HG02852 (cell line): ENCODE measurements around the gene MEI1.
"Not testable (repeated sequence)": the region's sequence is repeated elsewhere in the genome, so short reads cannot be mapped to it uniquely, and the experiment has no call there.

Experiments
- ATAC-seq: cut with Tn5 transposase; IDR thresholded peaks from one replicate; pipeline ENCODE4 v1.9.1; 2021; ENCODE audit warnings: mild to moderate bottlenecking, moderate library complexity; ENCODE audit not compliant: unreplicated experiment

The MEI1 gene

DNA sequence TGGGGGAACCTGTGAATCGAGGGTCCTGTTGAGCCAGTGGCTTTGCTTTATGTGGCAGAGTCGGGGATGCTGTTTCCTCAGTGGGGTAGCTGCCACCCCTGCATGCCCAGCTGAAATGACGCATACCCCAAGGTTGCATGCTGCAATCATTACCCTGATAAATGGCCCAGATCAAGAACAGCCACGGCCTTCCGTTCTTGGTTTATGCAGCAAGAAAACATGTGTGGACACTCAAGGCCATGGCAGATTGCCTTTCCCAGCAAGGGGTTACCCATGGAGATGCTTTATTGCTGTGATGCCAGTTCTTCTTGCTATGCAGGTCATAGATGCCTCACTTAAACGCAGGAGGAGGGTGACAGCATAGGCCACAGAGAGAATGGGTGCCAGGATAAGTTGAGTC is 119.3 kb downstream of the MEI1 start:
- ATAC-seq = no peak

DNA sequence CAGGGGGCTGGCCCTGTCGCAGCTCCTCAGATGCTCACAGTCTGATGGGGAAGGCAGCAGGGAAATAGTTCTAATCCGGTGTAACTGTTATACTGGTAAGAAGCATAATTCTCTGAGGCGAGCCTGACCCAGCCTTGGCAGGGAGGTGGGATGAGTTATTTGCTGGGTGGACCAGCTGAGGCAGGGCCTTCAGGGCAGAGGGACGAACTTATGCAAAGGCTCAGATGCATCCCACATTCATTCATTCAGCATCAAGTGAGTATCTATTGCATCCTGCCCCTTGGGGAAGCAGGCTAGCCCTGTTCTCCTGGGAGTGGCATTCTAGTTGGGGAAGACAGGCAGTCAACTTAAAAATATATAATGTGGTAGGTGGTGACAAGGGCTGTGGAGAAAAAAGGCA is 120.0 kb downstream of the MEI1 start:
- ATAC-seq = no peak

DNA sequence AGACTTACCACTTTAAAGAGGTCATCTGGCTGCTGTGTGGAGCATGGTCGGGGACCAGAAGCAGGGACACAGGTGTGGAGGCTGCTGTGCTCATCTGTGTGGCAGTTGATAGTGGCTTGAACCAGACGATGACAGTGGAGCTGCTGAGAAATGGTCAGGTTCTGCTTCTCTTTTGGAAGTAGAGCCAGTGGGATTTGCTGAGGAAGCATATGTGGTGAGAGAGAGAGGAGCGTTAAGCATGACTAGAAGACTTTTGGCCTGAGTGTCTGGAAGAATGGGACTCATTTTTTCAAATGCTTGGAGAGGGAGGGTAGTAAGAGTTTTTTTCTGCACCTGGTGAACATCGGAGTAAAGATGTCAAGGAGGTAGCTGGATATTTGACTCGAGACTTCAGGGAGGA is 121.1 kb downstream of the MEI1 start:
- ATAC-seq = no peak

DNA sequence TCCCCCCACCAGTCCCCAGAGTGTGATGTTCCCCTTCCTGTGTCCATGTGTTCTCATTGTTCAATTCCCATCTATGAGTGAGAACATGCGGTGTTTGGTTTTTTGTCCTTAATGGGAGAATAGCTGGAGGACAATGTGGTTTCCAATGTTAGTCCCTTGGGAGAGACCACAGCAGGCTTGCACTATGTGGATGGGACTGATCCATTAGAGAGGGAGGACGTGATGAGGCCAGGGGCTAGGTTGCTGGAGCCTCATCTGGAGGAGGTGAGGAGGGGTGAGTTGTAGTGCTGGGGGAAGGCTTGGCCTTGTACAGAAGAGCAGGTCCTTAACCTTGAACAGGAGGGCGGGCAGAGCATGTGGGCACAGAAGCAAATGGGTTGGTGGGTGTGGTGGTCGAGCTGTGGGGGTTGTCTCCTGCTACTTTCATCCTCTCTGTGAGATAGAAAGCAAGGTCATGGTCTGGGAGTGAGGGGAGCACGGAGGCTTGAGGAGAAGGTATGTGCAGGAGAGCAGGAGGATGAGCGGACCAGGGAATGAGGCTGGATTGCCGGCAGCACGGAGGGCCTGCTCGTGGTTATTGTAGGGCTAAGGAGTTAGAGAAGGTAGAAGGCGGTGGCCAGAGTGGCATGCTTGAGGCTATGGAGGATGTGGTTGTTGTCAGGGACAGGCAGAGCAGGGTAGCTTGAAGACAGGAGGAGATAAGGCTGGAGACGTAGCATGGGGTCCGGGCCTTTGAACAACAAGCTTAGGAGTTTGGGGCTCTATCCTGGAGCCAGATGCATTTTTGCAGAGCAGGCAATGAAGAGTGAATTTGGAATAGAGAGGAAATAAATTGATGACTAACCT is 122.4 kb downstream of the MEI1 start:
- no peak for ATAC-seq

DNA sequence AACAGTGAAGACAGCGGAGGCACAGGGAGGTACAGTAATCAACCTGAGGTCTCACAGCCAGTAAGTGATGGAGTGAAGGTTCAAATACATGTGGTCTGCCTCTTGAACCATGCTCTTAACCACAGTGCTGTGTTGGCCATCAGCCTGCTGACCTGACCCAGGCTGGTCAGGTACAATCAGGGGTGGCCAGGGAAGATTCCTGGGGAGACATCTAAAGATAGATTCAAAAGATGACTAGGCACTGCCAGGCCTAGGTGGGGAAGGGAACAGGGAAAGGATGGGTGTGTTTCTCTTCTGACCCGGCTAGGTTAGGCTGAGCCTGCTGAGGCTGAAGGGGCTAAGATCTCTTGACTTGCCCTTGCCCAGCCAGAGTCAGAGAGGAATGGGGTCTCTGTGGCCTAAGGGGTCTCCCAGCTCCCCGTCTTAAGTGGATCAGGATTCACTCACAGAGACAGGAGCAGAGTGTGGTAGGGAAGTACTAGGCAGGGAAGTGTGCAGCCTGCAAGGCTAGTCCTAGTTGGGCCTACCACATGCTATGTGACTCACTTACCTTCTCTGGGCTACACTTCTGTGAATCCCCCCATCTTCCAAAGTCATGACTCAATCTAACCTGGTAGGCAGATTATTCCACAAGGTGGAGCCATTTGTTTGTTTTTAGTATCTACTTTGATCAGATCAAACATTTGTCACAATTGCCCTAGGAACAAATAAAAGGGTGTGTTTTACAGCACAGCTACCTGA is 123.2 kb downstream of the MEI1 start:
- ATAC-seq = no peak

DNA sequence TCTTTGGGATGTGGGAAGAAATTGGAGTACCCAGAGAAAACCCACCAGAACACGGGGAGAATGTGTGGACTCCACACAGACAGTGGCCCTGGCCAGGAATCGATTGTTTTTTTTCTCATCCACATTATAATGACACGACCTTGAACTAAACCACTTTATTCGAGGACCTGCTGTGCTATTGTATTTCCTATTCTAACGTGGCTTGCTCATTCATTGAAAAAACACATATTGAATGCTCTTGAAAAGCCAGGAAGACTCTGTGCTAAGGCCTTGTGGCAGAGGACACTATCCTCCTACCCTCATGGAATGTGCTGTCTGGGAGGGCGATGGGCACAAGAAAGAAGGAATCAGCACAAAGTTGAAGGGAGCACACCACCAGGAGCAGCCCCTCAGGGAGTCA is 124.5 kb downstream of the MEI1 start:
- ATAC-seq = no peak

DNA sequence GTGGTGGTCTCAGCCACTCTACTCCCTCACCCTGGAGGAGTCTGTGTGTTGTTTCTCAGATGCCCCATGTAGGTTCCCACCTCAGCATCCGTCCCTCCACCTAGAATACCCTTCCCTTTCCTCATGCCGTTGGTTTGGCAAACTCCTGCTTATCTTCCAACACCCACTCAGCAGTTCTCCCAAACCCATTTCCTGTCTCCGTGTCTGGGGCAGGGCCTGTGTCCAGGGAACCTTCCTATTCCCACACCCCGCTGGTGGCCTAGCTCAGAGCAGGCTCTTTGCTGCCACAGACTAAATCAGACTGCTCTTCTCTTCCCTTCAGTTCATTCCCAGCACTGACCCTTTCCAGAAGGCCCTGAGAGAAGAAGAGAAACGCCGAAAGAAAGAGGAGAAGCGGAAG is 126.1 kb downstream of the MEI1 start:
- ATAC-seq = no peak

DNA sequence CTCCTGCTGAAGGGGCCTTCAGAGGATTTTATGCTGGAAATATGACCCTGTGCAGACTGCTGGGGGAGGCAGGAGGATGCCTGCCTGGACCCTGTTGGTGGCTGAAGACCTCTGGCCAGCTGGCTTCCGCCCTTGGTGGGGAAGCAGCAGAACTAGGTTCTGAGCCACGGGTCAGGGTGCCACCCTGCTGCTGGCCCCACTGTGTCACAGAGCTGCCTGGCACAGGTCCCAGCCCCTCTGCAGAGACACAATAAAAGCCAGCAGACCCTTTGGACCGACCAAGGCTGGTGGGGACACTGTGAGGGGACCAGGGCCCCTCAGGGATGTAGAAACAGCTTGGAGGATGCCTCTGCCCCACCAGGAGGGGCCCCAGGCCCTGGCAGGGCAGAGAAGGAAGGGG is 126.7 kb downstream of the MEI1 start:
- no peak for ATAC-seq

DNA sequence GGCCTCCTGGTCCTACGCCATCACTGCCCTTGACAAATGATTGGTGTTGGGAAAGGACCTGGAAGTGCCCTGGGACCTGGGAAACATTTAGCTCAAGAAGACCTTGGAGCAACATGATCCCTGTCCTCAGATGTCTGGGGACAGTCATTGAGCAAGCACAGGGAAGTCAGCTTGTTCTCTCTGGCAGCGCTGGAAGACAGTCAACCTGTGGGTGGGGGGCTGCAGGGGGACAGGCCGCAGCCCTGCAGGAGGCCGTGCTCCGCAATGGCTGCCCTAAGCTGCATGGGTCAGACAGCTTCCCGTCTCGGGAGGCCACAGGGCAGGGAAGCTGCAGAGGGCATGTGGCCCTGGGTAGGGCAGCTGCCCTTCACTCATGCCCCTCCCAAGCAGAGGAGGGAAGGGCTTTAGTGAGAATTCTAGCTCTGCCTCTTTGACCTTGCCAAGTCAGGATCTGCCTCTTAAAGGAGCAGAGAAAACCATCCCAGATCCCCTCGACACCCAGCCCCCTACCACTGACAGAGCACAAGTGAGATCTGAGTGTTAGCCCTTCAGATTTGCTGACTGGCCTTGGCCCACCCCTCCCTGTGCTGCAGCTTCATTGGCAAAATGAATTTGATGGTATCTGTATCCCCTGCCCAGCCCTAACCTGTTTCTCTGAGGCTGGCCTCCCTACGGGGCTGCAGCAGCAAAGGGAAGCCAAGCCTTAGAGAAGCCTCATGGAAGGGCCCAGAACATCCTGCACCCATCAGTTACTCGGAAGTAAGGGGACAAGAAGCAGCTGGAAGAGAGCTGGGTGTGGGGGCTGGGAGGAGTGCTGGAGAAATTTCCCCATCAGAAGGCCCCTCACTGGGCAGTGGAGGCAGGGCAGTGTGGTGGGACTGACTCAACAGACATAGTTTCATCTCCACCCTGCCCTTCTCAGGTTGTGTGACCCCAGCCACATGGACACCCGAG is 127.4 kb downstream of the MEI1 start:
- ATAC-seq = no peak

DNA sequence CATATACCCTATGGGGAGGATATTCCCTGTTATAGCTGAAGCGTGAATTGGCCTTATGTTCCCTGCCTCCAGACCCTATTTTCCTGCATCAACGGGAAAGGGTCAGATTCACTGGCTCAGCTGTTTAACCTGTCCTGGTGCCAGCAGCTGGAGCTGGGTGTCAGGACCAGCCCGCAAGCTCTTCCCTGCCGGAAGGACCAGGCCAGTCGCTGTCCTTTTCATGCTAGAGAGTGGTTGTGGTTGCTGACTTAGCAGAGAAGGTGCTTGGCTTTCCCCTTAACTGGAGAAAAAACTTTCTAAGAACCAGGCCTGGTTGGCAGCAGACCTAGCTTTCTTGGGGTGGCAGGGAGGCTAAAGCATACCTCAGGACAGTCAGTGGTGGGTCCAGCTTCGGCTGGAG is 128.4 kb downstream of the MEI1 start:
- no peak for ATAC-seq

DNA sequence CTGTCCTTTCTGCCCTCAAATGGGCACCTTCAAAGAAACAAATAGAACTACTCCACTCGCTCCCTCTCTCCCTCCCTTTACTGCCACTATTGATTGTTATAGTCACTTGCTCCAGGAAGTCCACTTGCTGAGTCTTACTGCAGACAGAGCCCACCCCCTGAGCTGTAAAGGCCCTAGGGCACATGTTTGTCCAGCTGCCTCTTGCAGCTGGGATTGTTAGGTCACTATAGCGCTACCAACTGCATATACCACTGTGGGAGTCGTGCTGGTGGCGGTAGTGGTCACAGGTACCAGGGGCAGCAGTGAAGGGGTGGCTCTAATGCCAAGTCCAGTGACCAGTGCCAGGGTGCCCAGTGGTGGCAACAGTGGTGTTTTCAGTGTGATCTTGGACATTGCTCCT is 129.2 kb downstream of the MEI1 start:
- ATAC-seq = no peak

DNA sequence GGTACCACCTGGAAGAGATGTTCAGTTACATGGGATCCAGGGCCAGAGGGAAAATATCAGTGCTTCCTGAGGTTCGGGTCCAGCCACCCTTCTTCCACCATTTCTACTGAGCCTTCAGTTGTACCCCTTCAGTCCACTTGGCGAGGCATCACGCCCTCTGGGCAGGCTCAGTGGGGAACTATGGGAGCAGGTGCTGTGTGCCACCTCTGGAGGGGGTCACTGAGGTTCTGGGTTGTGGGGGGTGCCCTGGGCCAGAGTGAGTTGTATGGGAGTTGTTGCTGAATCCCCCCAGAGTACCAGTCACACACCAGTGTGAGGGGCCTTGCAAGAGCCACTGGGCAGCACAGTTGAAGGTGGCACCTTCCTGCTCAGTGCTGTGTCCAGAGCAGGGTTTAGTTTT is 130.9 kb downstream of the MEI1 start:
- ATAC-seq = no peak

DNA sequence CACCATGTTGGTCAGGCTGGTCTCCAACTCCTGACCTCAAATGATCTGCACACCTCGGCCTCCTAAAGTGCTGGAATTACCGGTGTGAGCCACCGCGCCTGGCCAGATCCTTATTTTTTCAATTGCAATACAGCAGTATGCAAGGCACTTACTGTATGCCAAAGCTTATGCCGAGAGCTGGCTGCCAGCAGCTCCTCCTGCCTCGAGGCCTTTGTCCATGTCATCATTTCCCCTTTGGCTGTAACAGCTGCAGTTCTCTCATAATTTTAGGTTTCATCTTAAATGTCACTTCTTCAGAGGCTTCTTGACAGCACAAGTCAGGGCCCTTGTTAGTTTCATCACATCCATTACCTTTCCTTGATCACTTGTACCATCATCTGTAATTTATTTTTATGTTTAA is 132.1 kb downstream of the MEI1 start:
- ATAC-seq = no peak

DNA sequence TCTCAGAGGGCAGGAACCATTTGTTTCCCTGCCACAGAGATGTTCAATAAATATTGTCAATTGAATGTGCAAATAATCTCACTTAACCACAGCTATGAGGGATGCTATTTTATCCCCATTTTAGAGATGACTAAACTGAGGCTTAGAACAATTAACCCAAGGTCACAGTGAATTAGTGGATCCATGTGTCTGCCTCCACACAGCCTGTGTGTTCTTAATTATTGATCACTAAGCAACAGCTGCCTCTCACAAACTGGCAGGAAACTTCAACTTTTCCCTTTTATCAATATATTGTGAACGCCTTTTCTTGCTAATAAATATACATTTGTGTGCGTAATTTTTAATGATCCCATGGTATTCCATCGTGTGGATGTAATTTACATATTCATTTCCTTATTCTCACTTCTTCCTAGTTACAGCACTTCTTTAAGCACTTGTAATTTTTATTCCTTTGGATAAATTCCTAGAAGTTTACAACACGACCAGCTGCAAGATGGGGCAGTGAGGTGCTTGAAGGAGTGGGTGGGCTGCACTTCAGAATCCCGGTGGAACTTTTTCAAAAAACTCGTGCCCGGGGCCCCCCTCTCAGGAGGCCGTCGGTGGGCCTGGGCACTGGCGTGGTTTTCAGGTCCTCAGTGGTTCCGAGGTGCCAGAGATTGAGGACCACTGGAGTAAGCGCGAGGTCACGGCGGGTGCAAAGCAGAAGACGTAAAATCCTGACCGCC is 132.7 kb downstream of the MEI1 start:
- no peak for ATAC-seq

DNA sequence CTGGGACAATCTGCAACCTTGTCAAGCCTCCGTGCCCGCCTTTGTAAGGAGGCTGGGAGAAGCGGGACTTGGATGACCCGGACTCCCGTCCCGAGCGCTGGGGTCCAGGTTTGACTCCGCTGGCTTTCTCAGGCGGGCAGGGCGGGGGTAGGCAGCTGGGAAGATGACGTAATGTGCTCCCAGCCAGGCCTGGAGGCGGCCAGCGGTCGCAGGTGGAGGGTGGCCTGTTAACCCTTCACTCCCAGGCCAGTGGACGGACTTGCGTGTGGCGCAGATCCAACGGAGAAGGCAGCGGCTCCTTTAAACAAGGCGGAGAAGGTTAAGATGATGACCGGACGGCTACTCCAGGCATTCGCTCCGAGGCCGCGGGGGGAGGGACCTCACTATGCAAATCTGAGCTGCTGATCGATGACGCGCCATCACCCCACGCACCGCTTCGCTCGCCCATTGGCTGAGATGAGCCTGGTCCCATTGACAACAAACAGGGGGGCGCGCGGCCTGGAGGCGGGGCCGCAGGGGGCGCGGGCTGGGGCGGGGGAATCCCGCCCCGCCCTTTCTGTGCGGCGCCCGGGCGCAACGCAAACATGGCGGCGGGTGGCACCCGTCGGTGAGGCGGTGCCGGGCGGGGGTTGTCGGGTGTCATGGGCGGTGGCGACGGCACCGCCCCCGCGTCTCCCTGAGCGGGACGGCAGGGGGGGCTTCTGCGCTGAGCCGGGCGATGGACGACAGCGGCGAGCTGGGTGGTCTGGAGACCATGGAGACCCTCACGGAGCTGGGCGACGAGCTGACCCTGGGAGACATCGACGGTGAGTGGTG is 133.5 kb downstream of the MEI1 start, which contains the start of gene SREBF2:
TSS of gene SREBF2 (plus strand) at position 553 of the 816 bp plus-strand sequence. CDS start at position 719, 166 bp downstream.
- peak; percentile 83 for ATAC-seq

DNA sequence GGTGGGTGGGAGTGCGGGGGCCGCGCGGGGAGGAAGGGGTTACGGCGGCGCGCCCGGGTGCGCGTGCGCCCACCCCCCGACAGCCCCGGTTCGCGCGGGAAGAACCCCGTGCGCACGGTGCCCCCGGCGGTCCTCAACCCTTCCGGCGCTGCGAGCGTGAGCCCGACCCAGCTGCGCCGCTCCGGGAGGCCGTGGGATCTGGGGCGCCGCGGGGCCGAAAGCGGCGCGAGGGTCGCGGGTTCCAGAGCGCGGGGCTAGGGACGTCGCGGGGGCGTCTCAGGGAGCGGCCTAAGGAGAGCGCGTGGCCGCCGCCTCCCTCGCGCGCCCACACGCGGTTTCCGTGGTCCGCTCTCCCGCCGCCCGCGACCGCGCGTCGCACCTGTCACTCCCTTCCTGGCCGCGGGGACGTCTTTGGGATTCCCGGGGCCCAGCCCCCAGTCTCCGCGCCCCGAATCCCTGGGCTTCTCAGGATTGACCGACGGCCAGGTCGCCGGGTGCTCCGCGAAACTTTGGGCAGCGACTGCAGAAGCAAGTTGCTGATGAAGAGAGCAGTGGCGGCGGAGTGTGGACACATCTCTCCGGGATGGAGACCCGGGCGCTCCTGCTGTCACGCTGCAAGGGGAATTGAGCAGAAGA is 134.2 kb downstream of the MEI1 start:
- ATAC-seq = peak; percentile 22

DNA sequence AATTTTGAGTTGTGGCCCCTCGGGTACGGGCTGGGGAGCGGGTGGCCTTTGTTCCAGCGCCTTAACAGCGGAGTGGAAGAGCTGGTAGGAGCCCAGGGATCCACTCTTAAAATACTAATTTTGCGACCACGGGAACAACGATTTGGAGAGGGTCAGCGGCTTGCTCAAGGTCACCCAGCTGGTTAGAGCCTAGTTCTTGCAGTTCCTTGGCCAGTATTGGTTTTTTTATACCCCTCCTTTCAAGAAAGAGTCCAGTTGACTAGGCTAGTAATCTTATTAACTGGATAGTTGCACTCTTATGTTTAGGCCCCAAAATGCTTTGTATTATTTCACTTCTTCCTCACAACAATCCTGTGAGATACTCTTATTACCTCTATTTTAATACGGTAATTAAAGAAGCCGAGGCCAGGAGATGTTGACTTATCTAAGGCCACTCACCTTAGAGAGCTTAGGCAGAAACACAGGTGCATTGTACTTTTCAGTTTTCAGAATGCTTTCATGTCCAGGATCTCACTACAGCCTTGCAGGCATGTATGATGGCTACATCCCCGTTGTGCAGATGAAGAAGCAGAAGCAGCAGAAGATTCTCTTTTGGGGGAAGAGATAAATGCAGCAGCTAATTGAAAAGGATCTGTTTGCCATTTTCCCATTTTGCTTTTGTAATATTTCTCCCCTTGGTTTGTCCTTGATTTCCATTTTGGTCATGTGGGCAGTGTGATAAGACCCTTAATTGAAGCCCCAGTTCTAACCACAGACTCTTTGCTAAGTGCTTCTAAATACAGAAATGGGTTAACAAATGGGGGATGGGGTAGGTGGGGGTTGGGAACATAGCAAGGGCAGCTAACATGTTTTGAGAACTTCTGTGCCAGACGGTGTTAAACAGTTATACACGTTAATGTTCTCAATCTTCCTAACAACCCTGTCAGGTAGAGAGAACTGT is 135.0 kb downstream of the MEI1 start:
- ATAC-seq = no peak

DNA sequence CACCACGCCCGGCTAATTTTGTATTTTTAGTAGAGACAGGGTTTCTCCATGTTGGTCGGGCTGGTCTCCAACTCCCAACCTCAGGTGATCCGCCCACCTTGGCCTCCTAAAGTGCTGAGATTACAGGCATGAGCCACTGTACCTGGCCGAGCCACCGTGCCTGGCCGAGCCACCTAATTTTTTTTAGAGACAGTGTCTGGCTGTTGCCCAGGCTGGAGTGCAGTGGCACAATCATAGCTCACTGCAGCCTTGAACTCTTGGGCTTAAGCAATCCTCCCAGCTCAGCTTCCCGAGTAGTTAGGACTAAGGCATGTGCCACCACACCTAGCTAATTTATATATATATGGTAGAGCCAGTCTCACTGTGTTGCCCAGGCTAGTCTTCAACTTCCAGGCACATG is 136.2 kb downstream of the MEI1 start:
- not testable (repeated sequence) for ATAC-seq
